Fibroblast of lung (primary cell): ENCODE results near the gene VAMP5. TPM values are rescaled to one million over a fixed set of nuclear protein-coding genes. Genes with fewer than 3 reads are reported as not detected.

Experiments
- DNase-seq, 2 donors: peaks; one replicate each; pipeline versions ENCODE4 v3.0.0 to v3.0.0-alpha.2; 2010; ENCODE audit warnings: low read depth in 2 of 2
- H2AFZ ChIP-seq: 2 replicates; pipeline ENCODE4 v1.5.1; 2012; ENCODE audit warnings: low read length, control low read depth, inconsistent platforms
- H3K27ac ChIP-seq: 2 replicates; pipeline ENCODE4 v1.5.1; 2011; ENCODE audit warnings: low read length, control low read depth; ENCODE audit not compliant: insufficient read depth
- H3K27me3 ChIP-seq: 2 replicates; pipeline ENCODE4 v1.5.1; 2011; ENCODE audit warnings: mild to moderate bottlenecking, low read length; ENCODE audit not compliant: control insufficient read depth, insufficient read depth
- H3K36me3 ChIP-seq: 2 replicates; pipeline ENCODE4 v1.5.1; 2011; ENCODE audit warnings: low read length; ENCODE audit not compliant: control insufficient read depth, insufficient read depth
- H3K4me1 ChIP-seq: 2 replicates; pipeline ENCODE4 v1.5.1; 2011; ENCODE audit warnings: low read length; ENCODE audit not compliant: control insufficient read depth, insufficient read depth; ENCODE audit errors: extremely low read depth
- H3K4me2 ChIP-seq: 2 replicates; pipeline ENCODE4 v1.5.1; 2011; ENCODE audit warnings: low read length, control low read depth; ENCODE audit not compliant: insufficient read depth; ENCODE audit errors: extremely low read depth
- H3K4me3 ChIP-seq, 4 experiments: fragments of 200-600 bp in 1 of 4; sonication (generic) in 1 of 4; replicated peaks in 1 of 4; 2 replicates each; pipeline ENCODE4 v1.5.1; 2011 to 2016; ENCODE audit warnings: low read length in 4 of 4, low read depth in 3 of 4, mild to moderate bottlenecking in 3 of 4, control low read depth in 2 of 4, inconsistent platforms in 1 of 4, mixed read lengths in 1 of 4; ENCODE audit not compliant: insufficient read depth in 1 of 4; ENCODE audit errors: control extremely low read depth in 1 of 4
- H3K79me2 ChIP-seq: 2 replicates; pipeline ENCODE4 v1.5.1; 2012; ENCODE audit warnings: mild to moderate bottlenecking, low read length, inconsistent platforms; ENCODE audit not compliant: control insufficient read depth, insufficient read depth
- H3K9ac ChIP-seq: 2 replicates; pipeline ENCODE4 v1.5.1; 2011; ENCODE audit warnings: mild to moderate bottlenecking, low read length, control low read depth; ENCODE audit not compliant: insufficient read depth
- H3K9me3 ChIP-seq: 2 replicates; pipeline ENCODE4 v1.5.1; 2012; ENCODE audit warnings: low read depth, low read length; ENCODE audit not compliant: control insufficient read depth, insufficient read depth
- H4K20me1 ChIP-seq: 2 replicates; pipeline ENCODE4 v1.5.1; 2011; ENCODE audit warnings: low read length; ENCODE audit not compliant: control insufficient read depth, insufficient read depth; ENCODE audit errors: extremely low read depth
- EZH2 ChIP-seq: IDR thresholded peaks from 2 replicates; pipeline ENCODE4 v1.5.1; 2012; ENCODE audit warnings: low read length, control low read depth, mild to moderate bottlenecking; ENCODE audit errors: missing control alignments
- polyA plus RNA-seq, 2 donors: library from polyadenylated mRNA; depleted of rRNA in 1 of 2; stranded (reverse) in 1 of 2; unstranded in 1 of 2; fragments of >200 nt; gene quantifications; 2 replicates each; pipeline ENCODE4 v1.2.1, GENCODE V29; 2011 to 2012; ENCODE audit warnings: missing spikeins in 1 of 2
- total RNA-seq: library from RNA; depleted of rRNA; stranded (reverse); fragments of >200 nt; gene quantifications from 2 replicates; pipeline ENCODE4 v1.2.1, GENCODE V29; 2014
- TF ChIP-seq, protein P1 (sequence below), 2 donors: IDR thresholded peaks in 1 of 2; conservative IDR thresholded peaks in 1 of 2; 1 replicate in 1 of 2; 2 replicates in 1 of 2; pipeline ENCODE4 v1.5.1; 2011 to 2012; ENCODE audit warnings: low read length in 2 of 2, control low read depth in 1 of 2, inconsistent platforms in 1 of 2, low read depth in 1 of 2, mild to moderate bottlenecking in 1 of 2

VAMP5 gene
- total and polyA plus RNA-seq, 2 donors (not counting 1 experiment from before 2014, with no cell fraction given) = 69.5 to 212 TPM

DNA sequence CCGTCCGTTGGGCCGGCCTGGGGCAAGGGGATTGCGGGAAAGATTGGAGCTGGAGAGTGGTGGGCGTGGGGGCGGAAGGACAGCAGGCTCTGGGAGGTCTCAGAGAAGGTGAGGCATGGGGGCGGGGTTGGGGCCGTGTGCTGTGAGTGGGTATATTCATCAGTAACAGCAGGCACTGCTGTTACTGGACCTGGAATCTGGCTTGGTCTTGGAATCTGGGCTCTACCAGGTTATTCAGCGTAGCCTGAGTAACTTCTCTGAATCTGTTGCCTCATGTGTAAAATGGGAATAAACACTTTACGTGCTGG, 11.7 kb downstream of the VAMP5 start:
- Histone ChIP-seq H3K9me3 (no peaks in the 10 kb centered on the region), H4K20me1 (no peaks in the 10 kb centered on the region), H2AFZ (no peak overlapping the region), H3K27ac (peak overlapping the region; percentile 88), H3K4me2 (peak overlapping the region; percentile 80), H3K27me3 (no peaks in the 10 kb centered on the region), H3K79me2 (peaks cover 26% of the 10 kb centered on the region), H3K9ac (peak overlapping the region; percentile 86), H3K36me3 (peaks cover 21% of the 10 kb centered on the region), H3K4me1 (peaks cover 24% of the 10 kb centered on the region), H3K4me3 (peak overlapping the region; percentile 49 to 95 (median 81))
- TF ChIP-seq EZH2 = no peak
- TF ChIP-seq, protein P1, sequence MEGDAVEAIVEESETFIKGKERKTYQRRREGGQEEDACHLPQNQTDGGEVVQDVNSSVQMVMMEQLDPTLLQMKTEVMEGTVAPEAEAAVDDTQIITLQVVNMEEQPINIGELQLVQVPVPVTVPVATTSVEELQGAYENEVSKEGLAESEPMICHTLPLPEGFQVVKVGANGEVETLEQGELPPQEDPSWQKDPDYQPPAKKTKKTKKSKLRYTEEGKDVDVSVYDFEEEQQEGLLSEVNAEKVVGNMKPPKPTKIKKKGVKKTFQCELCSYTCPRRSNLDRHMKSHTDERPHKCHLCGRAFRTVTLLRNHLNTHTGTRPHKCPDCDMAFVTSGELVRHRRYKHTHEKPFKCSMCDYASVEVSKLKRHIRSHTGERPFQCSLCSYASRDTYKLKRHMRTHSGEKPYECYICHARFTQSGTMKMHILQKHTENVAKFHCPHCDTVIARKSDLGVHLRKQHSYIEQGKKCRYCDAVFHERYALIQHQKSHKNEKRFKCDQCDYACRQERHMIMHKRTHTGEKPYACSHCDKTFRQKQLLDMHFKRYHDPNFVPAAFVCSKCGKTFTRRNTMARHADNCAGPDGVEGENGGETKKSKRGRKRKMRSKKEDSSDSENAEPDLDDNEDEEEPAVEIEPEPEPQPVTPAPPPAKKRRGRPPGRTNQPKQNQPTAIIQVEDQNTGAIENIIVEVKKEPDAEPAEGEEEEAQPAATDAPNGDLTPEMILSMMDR (conservative IDR thresholded peaks at IDR 0.05 in 1 of 2, IDR thresholded peaks at IDR 0.05 in 1 of 2; ENCODE audit: low read depth in 1 of 2, low read length in 2 of 2) = no peak
- no peak for DNase-seq

DNA sequence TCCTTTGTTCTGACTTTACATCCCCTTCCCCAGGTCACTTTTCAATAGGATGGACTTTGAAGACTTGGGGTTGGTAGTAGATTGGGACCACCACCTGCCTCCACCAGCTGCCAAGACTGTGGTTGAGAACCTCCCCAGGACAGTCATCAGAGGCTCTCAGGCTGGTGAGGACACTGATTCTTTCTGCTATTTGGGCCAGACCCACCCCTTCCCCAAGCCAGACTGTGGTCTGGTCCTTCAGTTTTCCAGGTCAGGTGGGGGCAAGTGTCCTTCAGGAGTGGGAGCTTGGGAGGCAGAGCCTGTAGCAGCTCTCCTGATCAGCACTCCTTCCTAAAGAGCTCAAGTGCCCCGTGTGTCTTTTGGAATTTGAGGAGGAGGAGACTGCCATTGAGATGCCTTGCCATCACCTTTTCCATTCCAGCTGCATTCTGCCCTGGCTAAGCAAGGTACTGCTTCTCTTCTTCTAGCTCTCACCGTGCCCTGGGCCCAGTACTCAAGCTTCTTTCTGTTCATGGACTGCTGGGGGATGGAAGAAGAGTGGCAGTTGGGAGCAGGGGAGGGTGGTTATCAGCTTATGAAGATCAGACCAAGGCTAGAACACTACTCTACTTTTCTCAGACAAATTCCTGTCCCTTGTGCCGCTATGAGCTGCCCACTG, 12.4 kb downstream of the VAMP5 start:
- no peak overlapping the region for H3K9ac ChIP-seq
- peaks cover 23% of the 10 kb centered on the region for H3K79me2 ChIP-seq
- DNase-seq = no peak
- TF ChIP-seq, protein P1 (conservative IDR thresholded peaks at IDR 0.05 in 1 of 2, IDR thresholded peaks at IDR 0.05 in 1 of 2; ENCODE audit: low read depth in 1 of 2, low read length in 2 of 2) = no peak
- no peak for TF ChIP-seq EZH2
- no peaks in the 10 kb centered on the region for H3K9me3 ChIP-seq
- H3K27me3 ChIP-seq = no peaks in the 10 kb centered on the region
- peaks cover 19% of the 10 kb centered on the region for H3K4me1 ChIP-seq
- no peaks in the 10 kb centered on the region for H4K20me1 ChIP-seq
- H3K4me3 ChIP-seq = peak overlapping the region; percentile 49 to 95 (median 81)
- peak overlapping the region; percentile 88 for H3K27ac ChIP-seq
- no peak overlapping the region for H2AFZ ChIP-seq
- H3K36me3 ChIP-seq = peaks cover 21% of the 10 kb centered on the region
- peak overlapping the region; percentile 80 for H3K4me2 ChIP-seq

DNA sequence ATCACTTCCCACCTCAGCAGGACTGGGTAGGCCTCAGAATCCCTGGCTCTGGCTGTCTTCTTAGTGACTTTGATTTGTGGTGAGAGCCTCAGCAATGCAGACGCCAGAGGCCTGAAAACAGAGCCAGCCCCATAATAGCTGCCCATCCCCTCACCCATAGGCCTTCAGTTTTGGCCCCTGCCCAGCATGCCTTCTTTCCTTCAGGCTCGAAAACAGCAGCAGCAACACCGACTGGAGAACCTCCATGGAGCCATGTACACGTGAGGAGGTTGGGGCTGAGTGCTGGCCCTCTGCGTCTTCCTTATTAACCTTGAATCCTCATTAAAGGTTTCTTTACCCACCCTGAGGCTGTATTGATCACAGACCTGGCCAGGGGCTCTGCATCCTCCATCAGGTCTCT, 13.0 kb downstream of the VAMP5 start:
- Histone ChIP-seq H3K4me1 (peaks cover 14% of the 10 kb centered on the region), H4K20me1 (no peaks in the 10 kb centered on the region), H3K27ac (no peak overlapping the region), H3K9me3 (no peaks in the 10 kb centered on the region), H3K4me2 (peak overlapping the region; percentile 80), H2AFZ (no peak overlapping the region), H3K4me3 (peak overlapping the region in 1 of 4 experiments; percentile 75), H3K79me2 (peaks cover 20% of the 10 kb centered on the region), H3K9ac (no peak overlapping the region), H3K36me3 (peaks cover 21% of the 10 kb centered on the region), H3K27me3 (no peaks in the 10 kb centered on the region)
- no peak for DNase-seq
- no peak for TF ChIP-seq EZH2
- TF ChIP-seq, protein P1 (conservative IDR thresholded peaks at IDR 0.05 in 1 of 2, IDR thresholded peaks at IDR 0.05 in 1 of 2; ENCODE audit: low read depth in 1 of 2, low read length in 2 of 2) = no peak
